PC-3 (cell line): ENCODE results near the gene SRRT.

Experiments
- EZH2 ChIP-seq: fragments of 300-600 bp; sonication (generic); IDR thresholded peaks from one replicate; pipeline ENCODE4 v1.6.1; 2017; ENCODE audit warnings: antibody characterized with exemption, mild to moderate bottlenecking, low read length; ENCODE audit not compliant: unreplicated experiment
- EZH2phosphoT487 ChIP-seq: fragments of 300-600 bp; sonication (generic); IDR thresholded peaks from 2 replicates; pipeline ENCODE4 v1.6.1; 2018; ENCODE audit warnings: mild to moderate bottlenecking, antibody characterized with exemption, low read length, borderline replicate concordance
- TF ChIP-seq, protein P1 (sequence below): fragments of 300-600 bp; sonication (generic); conservative IDR thresholded peaks from 2 replicates; pipeline ENCODE4 v1.5.1; 2017; ENCODE audit warnings: antibody characterized with exemption, low read depth, mild to moderate bottlenecking, low read length

GRCh38 chr7:100887516-100888290 lies 12.8 kb downstream of the SRRT start:
- TF ChIP-seq EZH2phosphoT487 (no peak), EZH2 (no peak)
- TF ChIP-seq, protein P1, sequence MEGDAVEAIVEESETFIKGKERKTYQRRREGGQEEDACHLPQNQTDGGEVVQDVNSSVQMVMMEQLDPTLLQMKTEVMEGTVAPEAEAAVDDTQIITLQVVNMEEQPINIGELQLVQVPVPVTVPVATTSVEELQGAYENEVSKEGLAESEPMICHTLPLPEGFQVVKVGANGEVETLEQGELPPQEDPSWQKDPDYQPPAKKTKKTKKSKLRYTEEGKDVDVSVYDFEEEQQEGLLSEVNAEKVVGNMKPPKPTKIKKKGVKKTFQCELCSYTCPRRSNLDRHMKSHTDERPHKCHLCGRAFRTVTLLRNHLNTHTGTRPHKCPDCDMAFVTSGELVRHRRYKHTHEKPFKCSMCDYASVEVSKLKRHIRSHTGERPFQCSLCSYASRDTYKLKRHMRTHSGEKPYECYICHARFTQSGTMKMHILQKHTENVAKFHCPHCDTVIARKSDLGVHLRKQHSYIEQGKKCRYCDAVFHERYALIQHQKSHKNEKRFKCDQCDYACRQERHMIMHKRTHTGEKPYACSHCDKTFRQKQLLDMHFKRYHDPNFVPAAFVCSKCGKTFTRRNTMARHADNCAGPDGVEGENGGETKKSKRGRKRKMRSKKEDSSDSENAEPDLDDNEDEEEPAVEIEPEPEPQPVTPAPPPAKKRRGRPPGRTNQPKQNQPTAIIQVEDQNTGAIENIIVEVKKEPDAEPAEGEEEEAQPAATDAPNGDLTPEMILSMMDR, result no peak
